H1 (cell line): Measurements from ENCODE around the gene RALGAPA1. TPM values are rescaled to one million over a fixed set of nuclear protein-coding genes. Genes with fewer than 3 reads are reported as not detected.
"Not testable (repeated sequence)": the region's sequence is repeated elsewhere in the genome, so short reads cannot be mapped to it uniquely, and the experiment has no call there.

Experiments used
- CTCF ChIA-PET: fragments of 300-600 bp; sonication (Branson Sonifier 250); formaldehyde crosslinking; loops from one replicate; lab custom pipeline; 2021; ENCODE audit not compliant: partially characterized antibody; lab: Charles Lee
- POLR2A ChIA-PET: fragments of 300-600 bp; sonication (Branson Sonifier 250); formaldehyde crosslinking; loops from one replicate; lab custom pipeline; 2021; ENCODE audit warnings: inconsistent platforms; ENCODE audit not compliant: partially characterized antibody; lab: Charles Lee
- DNase-seq, 2 experiments: peaks; one replicate each; pipeline versions ENCODE4 v3.0.0 to v3.0.0-alpha.2; 2010 to 2022; ENCODE audit warnings: low spot score in 2 of 2, low read depth in 1 of 2, mixed read lengths in 1 of 2
- FAIRE-seq: peaks from 2 replicates; lab custom pipeline; 2011; peaks lifted over from hg19 to GRCh38; lab: Jason Lieb, UNC
- H2AFZ ChIP-seq: 2 replicates; pipeline ENCODE4 v1.8.1; 2012; ENCODE audit warnings: low read length, inconsistent platforms
- H2AK5ac ChIP-seq: 2 replicates; pipeline ENCODE4 v1.6.1; 2013; ENCODE audit warnings: low read depth, low read length
- H2BK120ac ChIP-seq: replicated peaks from 2 replicates; pipeline ENCODE3; 2013; ENCODE audit warnings: low read depth, low read length, inconsistent platforms
- H2BK12ac ChIP-seq: 2 replicates; pipeline ENCODE4 v1.6.1; 2013; ENCODE audit warnings: low read depth, low read length
- H2BK15ac ChIP-seq: 2 replicates; pipeline ENCODE4 v1.6.1; 2013; ENCODE audit warnings: low read length
- H2BK20ac ChIP-seq: 2 replicates; pipeline ENCODE4 v1.6.1; 2013; ENCODE audit warnings: low read length
- H2BK5ac ChIP-seq: 2 replicates; pipeline ENCODE4 v1.6.1; 2013; ENCODE audit warnings: low read depth, low read length
- H3K14ac ChIP-seq: 2 replicates; pipeline ENCODE4 v1.6.1; 2013; ENCODE audit warnings: inconsistent platforms; ENCODE audit not compliant: insufficient read length
- H3K18ac ChIP-seq: 2 replicates; pipeline ENCODE4 v1.6.1; 2013; ENCODE audit warnings: low read length; ENCODE audit errors: extremely low read depth
- H3K23ac ChIP-seq: 2 replicates; pipeline ENCODE4 v1.6.1; 2013; ENCODE audit warnings: inconsistent platforms; ENCODE audit not compliant: insufficient read length
- H3K23me2 ChIP-seq: 2 replicates; pipeline ENCODE4 v1.6.1; 2013; ENCODE audit warnings: low read depth, low read length
- H3K27ac ChIP-seq: 2 replicates; pipeline ENCODE4 v1.6.1; 2011; ENCODE audit warnings: low read depth, low read length, inconsistent platforms
- H3K27me3 ChIP-seq, 4 experiments: replicated peaks in 1 of 4; 1 replicate in 1 of 4; 2 replicates in 3 of 4; pipeline versions ENCODE4 v1.6.1 to v1.8.1; 2011 to 2013; ENCODE audit warnings: low read length in 3 of 4, mild to moderate bottlenecking in 3 of 4, inconsistent platforms in 2 of 4, mixed read lengths in 2 of 4, moderate library complexity in 1 of 4; ENCODE audit not compliant: control insufficient read depth in 3 of 4, insufficient read depth in 3 of 4; ENCODE audit errors: extremely low read depth in 1 of 4
- H3K36me3 ChIP-seq, 4 experiments: 2 replicates each; pipeline versions ENCODE4 v1.6.1 to v1.8.1; 2011 to 2013; ENCODE audit warnings: mild to moderate bottlenecking in 4 of 4, low read length in 3 of 4, moderate library complexity in 2 of 4, control low read depth in 1 of 4, inconsistent platforms in 1 of 4; ENCODE audit not compliant: insufficient read depth in 4 of 4, control insufficient read depth in 2 of 4
- H3K4ac ChIP-seq: replicated peaks from 2 replicates; pipeline ENCODE3; 2013; ENCODE audit warnings: low read length, low read depth, mixed read lengths, inconsistent platforms; ENCODE audit not compliant: insufficient read length
- H3K4me1 ChIP-seq, 4 experiments: replicated peaks in 1 of 4; 1 replicate in 1 of 4; 2 replicates in 3 of 4; pipeline versions ENCODE4 v1.6.1 to v1.8.1; 2011 to 2013; ENCODE audit warnings: low read length in 3 of 4, inconsistent platforms in 2 of 4, mixed read lengths in 1 of 4; ENCODE audit not compliant: insufficient read depth in 4 of 4, control insufficient read depth in 3 of 4
- H3K4me2 ChIP-seq, 2 experiments: 2 replicates each; pipeline versions ENCODE4 v1.6.1 to v1.8.1; 2011 to 2013; ENCODE audit warnings: low read depth in 2 of 2, low read length in 2 of 2, control low read depth in 1 of 2, inconsistent platforms in 1 of 2, mild to moderate bottlenecking in 1 of 2; ENCODE audit not compliant: insufficient read depth in 1 of 2
- H3K4me3 ChIP-seq, 4 experiments: fragments of 200-600, 300-600 bp in 1 of 4; sonication (generic), shearing (Covaris generic), sonication (Bioruptor Twin) in 1 of 4; 2 replicates each; pipeline versions ENCODE4 v1.5.1 to v1.8.1; 2011 to 2016; ENCODE audit warnings: low read length in 4 of 4, low read depth in 3 of 4, control low read depth in 2 of 4, inconsistent platforms in 2 of 4, mild to moderate bottlenecking in 2 of 4, mixed read lengths in 1 of 4, moderate library complexity in 1 of 4; ENCODE audit not compliant: insufficient read depth in 2 of 4; ENCODE audit errors: extremely low read depth in 1 of 4
- H3K56ac ChIP-seq: replicated peaks from 2 replicates; pipeline ENCODE3; 2013; ENCODE audit warnings: low read depth, mild to moderate bottlenecking, mixed read lengths, low read length, inconsistent platforms; ENCODE audit not compliant: insufficient read length
- H3K79me1 ChIP-seq: 2 replicates; pipeline ENCODE4 v1.6.1; 2013; ENCODE audit warnings: low read depth, low read length, control low read depth
- H3K79me2 ChIP-seq, 2 experiments: 2 replicates each; pipeline versions ENCODE4 v1.6.1 to v1.8.1; 2012 to 2013; ENCODE audit warnings: low read length in 2 of 2, mild to moderate bottlenecking in 2 of 2, inconsistent platforms in 1 of 2; ENCODE audit not compliant: insufficient read depth in 2 of 2, control insufficient read depth in 1 of 2
- H3K9ac ChIP-seq, 4 experiments: replicated peaks in 1 of 4; 1 replicate in 1 of 4; 2 replicates in 3 of 4; pipeline versions ENCODE4 v1.6.1 to v1.8.1; 2011 to 2013; ENCODE audit warnings: low read depth in 3 of 4, low read length in 3 of 4, control low read depth in 2 of 4, mild to moderate bottlenecking in 2 of 4, moderate library complexity in 2 of 4, inconsistent platforms in 1 of 4; ENCODE audit errors: extremely low read depth in 1 of 4
- H3K9me3 ChIP-seq, 2 experiments: 2 replicates each; pipeline versions ENCODE4 v1.6.1 to v1.8.1; 2012 to 2013; ENCODE audit warnings: mild to moderate bottlenecking in 2 of 2, moderate library complexity in 2 of 2, control low read depth in 1 of 2, inconsistent platforms in 1 of 2, low read depth in 1 of 2, low read length in 1 of 2, mixed read lengths in 1 of 2; ENCODE audit not compliant: insufficient read depth in 2 of 2
- H4K20me1 ChIP-seq, 2 experiments: replicated peaks in 1 of 2; 2 replicates each; pipeline versions ENCODE3 to v1.8.1; 2011 to 2013; ENCODE audit warnings: inconsistent platforms in 2 of 2, low read length in 2 of 2, mild to moderate bottlenecking in 1 of 2; ENCODE audit not compliant: insufficient read depth in 2 of 2, control insufficient read depth in 1 of 2
- H4K5ac ChIP-seq: 2 replicates; pipeline ENCODE4 v1.6.1; 2013; ENCODE audit warnings: low read length, low read depth, mixed read lengths, inconsistent platforms; ENCODE audit not compliant: insufficient read length
- H4K8ac ChIP-seq: 2 replicates; pipeline ENCODE4 v1.8.0; 2013; ENCODE audit warnings: mild to moderate bottlenecking, moderate library complexity, low read length, inconsistent platforms; ENCODE audit not compliant: insufficient read depth; ENCODE audit errors: extremely low read depth
- H4K91ac ChIP-seq: replicated peaks from 2 replicates; pipeline ENCODE3; 2013; ENCODE audit warnings: low read length, mixed read lengths, inconsistent platforms; ENCODE audit not compliant: insufficient read length
- WGBS, 2 experiments: shearing (Covaris generic) in 1 of 2; methylation state at CpG; one replicate each; pipeline versions ENCODE4 v1.1.6 to v1.1.7; 2013 to 2015; ENCODE audit warnings: low lambda C conversion rate in 2 of 2, mixed read lengths in 2 of 2, inconsistent platforms in 1 of 2, low coverage in 1 of 2, missing lambda C conversion rate in 1 of 2; ENCODE audit not compliant: insufficient replicate concordance in 2 of 2, insufficient coverage in 1 of 2, insufficient read length in 1 of 2; ENCODE audit errors: extremely low coverage in 1 of 2, missing lambda C conversion rate in 1 of 2; 5-methylcytosine and 5-hydroxymethylcytosine counted together
- polyA plus RNA-seq, 7 experiments: library from polyadenylated mRNA; depleted of rRNA in 3 of 7; stranded (reverse) in 5 of 7; unstranded in 2 of 7; fragments of >200 nt in 5 of 7; fragments of 200-250 nt in 2 of 7; gene quantifications; 1 replicate in 5 of 7; 2 replicates in 1 of 7; 4 replicates in 1 of 7; pipeline versions ENCODE4 v1.2.1 to v1.2.3, GENCODE V29; 2011 to 2013; ENCODE audit warnings: missing spikeins in 2 of 7, mixed read lengths in 2 of 7
- total RNA-seq: library from RNA; stranded (reverse); fragmentation: NEBNext Ultra II Directional; extraction: Animal tissue kit (Norgen Biotek cat#: 25700); gene quantifications from 2 replicates; pipeline ENCODE4 v1.2.1, GENCODE V29; 2021

RALGAPA1 gene
- total and polyA plus RNA-seq, 2 of the 8 experiments (the other 6 are each of a cell fraction or from before 2014, with no cell fraction given): 4.2 to 26.7 TPM

GRCh38 chr14:35619998-35620397 is 189.1 kb downstream of the RALGAPA1 start:
- DNase-seq, H3K4me1 ChIP-seq, H3K27me3 ChIP-seq, H3K23ac ChIP-seq, H2BK20ac ChIP-seq, H3K36me3 ChIP-seq, H2BK5ac ChIP-seq, POLR2A ChIA-PET, FAIRE-seq, H3K79me1 ChIP-seq, H2BK12ac ChIP-seq, H2BK120ac ChIP-seq, H3K9me3 ChIP-seq, H3K4ac ChIP-seq, H4K5ac ChIP-seq, H4K20me1 ChIP-seq, H3K18ac ChIP-seq, H4K91ac ChIP-seq, H3K4me2 ChIP-seq, H3K4me3 ChIP-seq, H3K56ac ChIP-seq, H3K23me2 ChIP-seq, H3K14ac ChIP-seq, H2BK15ac ChIP-seq, H3K9ac ChIP-seq, H2AFZ ChIP-seq, H3K27ac ChIP-seq, H4K8ac ChIP-seq, H2AK5ac ChIP-seq, H3K79me2 ChIP-seq: not testable (repeated sequence)
- CTCF ChIA-PET: interaction anchor here (1.2 kb wide), 1 partner anchor 15 kb away, joined by 4 read pairs; no protein-coding TSS in a partner anchor
- WGBS, 2 experiments: 96% methylated on average over 6 of the region's 6 CpGs; no CpG with 5 or more reads in 1 of the 2 experiments

GRCh38 chr14:35619461-35619860 is 189.6 kb downstream of the RALGAPA1 start:
- FAIRE-seq, H4K91ac ChIP-seq, H3K4me3 ChIP-seq, H3K27ac ChIP-seq, H4K5ac ChIP-seq, H2BK12ac ChIP-seq, H3K4me1 ChIP-seq, H3K4ac ChIP-seq, POLR2A ChIA-PET, H2AFZ ChIP-seq, H2BK15ac ChIP-seq, H2AK5ac ChIP-seq, H3K56ac ChIP-seq, H3K9ac ChIP-seq, H3K23ac ChIP-seq, H3K9me3 ChIP-seq, H3K4me2 ChIP-seq, H3K36me3 ChIP-seq, H3K23me2 ChIP-seq, H4K20me1 ChIP-seq, H3K14ac ChIP-seq, DNase-seq, H3K79me1 ChIP-seq, H3K18ac ChIP-seq, H2BK5ac ChIP-seq, H3K79me2 ChIP-seq, H3K27me3 ChIP-seq, H2BK120ac ChIP-seq, H4K8ac ChIP-seq, H2BK20ac ChIP-seq: not testable (repeated sequence)
- WGBS, 2 experiments: 91% methylated on average over 1 of the region's 1 CpG; no CpG with 5 or more reads in 1 of the 2 experiments
- CTCF ChIA-PET: interaction anchor here (1.2 kb wide), 1 partner anchor 15 kb away, joined by 4 read pairs; no protein-coding TSS in a partner anchor
